HG03521 (cell line): ENCODE measurements around the gene APBA2.

ENCODE experiments used
- ATAC-seq: cut with Tn5 transposase; IDR thresholded peaks from one replicate; pipeline ENCODE4 v1.9.1; 2021; ENCODE audit warnings: mild to moderate bottlenecking, moderate library complexity; ENCODE audit not compliant: unreplicated experiment

Gene APBA2

GRCh38 chr15:29128671-29129070, 242.9 kb downstream of the APBA2 start:
- ATAC-seq, result no peak

- ATAC-seq, result no peak
Measured at GRCh38 chr15:29129221-29129620, 243.4 kb downstream of the APBA2 start.

- ATAC-seq, result no peak
Measured at GRCh38 chr15:29129926-29130325, 244.2 kb downstream of the APBA2 start.

GRCh38 chr15:29130476-29130875, 244.7 kb downstream of the APBA2 start:
- no peak for ATAC-seq

- ATAC-seq, result no peak
Measured at GRCh38 chr15:29130951-29131839, 245.4 kb downstream of the APBA2 start.

GRCh38 chr15:29131840-29132420, 246.2 kb downstream of the APBA2 start:
- ATAC-seq, result no peak

- no peak for ATAC-seq
Measured at GRCh38 chr15:29132735-29133181, 247.0 kb downstream of the APBA2 start.

GRCh38 chr15:29133321-29133720, 247.5 kb downstream of the APBA2 start:
- no peak for ATAC-seq

- ATAC-seq, result no peak
Measured at GRCh38 chr15:29133791-29134190, 248.0 kb downstream of the APBA2 start.

- no peak for ATAC-seq
Measured at GRCh38 chr15:29134239-29134638, 248.5 kb downstream of the APBA2 start.

GRCh38 chr15:29134641-29135308, 249.0 kb downstream of the APBA2 start:
- no peak for ATAC-seq

- ATAC-seq, result no peak
Measured at GRCh38 chr15:29135309-29135657, 249.5 kb downstream of the APBA2 start.

GRCh38 chr15:29135702-29136646, 250.2 kb downstream of the APBA2 start:
- ATAC-seq, result no peak

- ATAC-seq, result no peak
Measured at GRCh38 chr15:29138260-29138659, 252.5 kb downstream of the APBA2 start.

GRCh38 chr15:29139072-29139471, 253.3 kb downstream of the APBA2 start:
- ATAC-seq, result no peak

GRCh38 chr15:29139540-29140459, 254.0 kb downstream of the APBA2 start:
- ATAC-seq, result no peak

- ATAC-seq, result no peak
Measured at GRCh38 chr15:29140475-29141307, 254.9 kb downstream of the APBA2 start.

GRCh38 chr15:29141308-29142128, 255.7 kb downstream of the APBA2 start:
- no peak for ATAC-seq
